ENCODE results near the gene GSS. TPM values are rescaled to one million over a fixed set of nuclear protein-coding genes. Genes with fewer than 3 reads are reported as not detected.

Gene GSS
- total RNA-seq, 1 experiment from 2014 or later = 83.6 TPM

GRCh38 chr20:34965051-34965450 is 9.4 kb upstream of the GSS start (continued):
- TF ChIP-seq EZH2phosphoT487 (IDR thresholded peaks at IDR 0.05; ENCODE audit: borderline replicate concordance) (no peak), TCF7L2 (IDR thresholded peaks at IDR 0.05; ENCODE audit: borderline replicate concordance, extremely low read depth, insufficient read depth, insufficient read length) (no peak), EGR1 (IDR thresholded peaks at IDR 0.05; ENCODE audit: low read depth) (no peak), ZFX (IDR thresholded peaks at IDR 0.05) (no peak), ATF3 (IDR thresholded peaks at IDR 0.05) (no peak), RAD21 (IDR thresholded peaks at IDR 0.05; ENCODE audit: low read depth) (no peak), MAX (IDR thresholded peaks at IDR 0.05) (no peak), ZNF274 (IDR thresholded peaks at IDR 0.05; ENCODE audit: low read depth, low read length) (no peak), SRF (IDR thresholded peaks at IDR 0.05; ENCODE audit: low read depth) (no peak), YY1 (IDR thresholded peaks at IDR 0.05; ENCODE audit: extremely low read depth, insufficient replicate concordance, low read depth, low read length) (no peak), FOSL1 (IDR thresholded peaks at IDR 0.05; ENCODE audit: low read depth) (no peak), ZBTB33 (IDR thresholded peaks at IDR 0.05; ENCODE audit: extremely low read depth, insufficient replicate concordance, low read length) (no peak)

- H3K4me2 ChIP-seq (ENCODE audit: low read length) = no peak overlapping the region
- no peak overlapping the region for H3K4me3 ChIP-seq (replicated peaks in 1 of 2; ENCODE audit: low read depth in 1 of 2, low read length in 2 of 2)
- DNase-seq (ENCODE audit: low read depth, low spot score) = no peak
- H3K9me2 ChIP-seq (ENCODE audit: insufficient read depth) = no peaks in the 10 kb centered on the region
- peaks cover 0 to 7% of the 10 kb centered on the region in 2 experiments; a peak in 1 of 4 replicates for H3K4me1 ChIP-seq (ENCODE audit: control insufficient read depth in 1 of 2, insufficient read depth in 2 of 2, low read length in 2 of 2)
- no peak for TF ChIP-seq ZFX (IDR thresholded peaks at IDR 0.05)
- TF ChIP-seq CEBPB (IDR thresholded peaks at IDR 0.05; ENCODE audit: low read depth) = no peak
- no peak for TF ChIP-seq ELF1 (IDR thresholded peaks at IDR 0.05; ENCODE audit: borderline replicate concordance, low read depth)
- no peak for TF ChIP-seq MAX (IDR thresholded peaks at IDR 0.05)
- TF ChIP-seq SRF (IDR thresholded peaks at IDR 0.05; ENCODE audit: low read depth) = no peak
- TF ChIP-seq CBX3 (IDR thresholded peaks at IDR 0.05; ENCODE audit: low read depth) = no peak
- no peak for TF ChIP-seq POLR2A (IDR thresholded peaks at IDR 0.05; ENCODE audit: borderline replicate concordance, extremely low read depth, insufficient read depth, insufficient read length)
- TF ChIP-seq SIN3A (IDR thresholded peaks at IDR 0.05; ENCODE audit: low read depth) = no peak
- no peak for TF ChIP-seq RAD21 (IDR thresholded peaks at IDR 0.05; ENCODE audit: low read depth)
- no peak for TF ChIP-seq ZNF274 (IDR thresholded peaks at IDR 0.05; ENCODE audit: low read depth, low read length)
- no peak for TF ChIP-seq POLR2AphosphoS5 (IDR thresholded peaks at IDR 0.05; ENCODE audit: low read depth, low read length)
- no peak for TF ChIP-seq ATF3 (IDR thresholded peaks at IDR 0.05)
- TF ChIP-seq TCF7L2 (IDR thresholded peaks at IDR 0.05; ENCODE audit: borderline replicate concordance, extremely low read depth, insufficient read depth, insufficient read length) = no peak
- ChIA-PET RAD21 (ENCODE audit: low non-redundant PET in 1 of 2, low total read pairs in 2 of 2, uncharacterized antibody in 2 of 2, unreplicated experiment in 2 of 2) (no interaction called here), CTCF (no interaction called here), POLR2A (no interaction called here)
- H3K27me3 ChIP-seq (ENCODE audit: insufficient read depth, low read length) = no peaks in the 10 kb centered on the region
- H3K36me3 ChIP-seq (ENCODE audit: control insufficient read depth in 1 of 2, insufficient read depth in 2 of 2, low read length in 2 of 2) = no peaks in the 10 kb centered on the region
- H4K20me1 ChIP-seq (ENCODE audit: insufficient read depth) = no peaks in the 10 kb centered on the region
- no peak for ATAC-seq
- H3K9ac ChIP-seq (ENCODE audit: low read length) = no peak overlapping the region
- BruUV-seq (replicated peaks) = no TSS peak
- intact Hi-C loops (cut with micrococcal nuclease) = no loop called here
- H3K27ac ChIP-seq (ENCODE audit: low read depth, low read length) = no peak overlapping the region
- H3K9me3 ChIP-seq (ENCODE audit: control insufficient read depth in 1 of 2, insufficient read depth in 1 of 2, low read depth in 1 of 2, low read length in 2 of 2) = no peaks in the 10 kb centered on the region
- H3K79me2 ChIP-seq (ENCODE audit: insufficient read depth, low read length) = no peaks in the 10 kb centered on the region
- H2AFZ ChIP-seq (ENCODE audit: low read depth, low read length, poor library complexity, severe bottlenecking) = no peak overlapping the region
These were observed 8.9 kb upstream of the GSS start for GRCh38 chr20:34964486-34964885.

Data from HCT116 (cell line).